Stomach (tissue), 4 donors: ENCODE results near the gene SFXN4.

Experiments used
- CTCF ChIP-seq, 7 experiments: fragments of 450-650 bp in 4 of 7; fragments of 200-600 bp in 3 of 7; sonication (generic) in 3 of 7; IDR thresholded peaks; one replicate each; pipeline ENCODE4 v1.5.1; 2016 to 2019; ENCODE audit warnings: antibody characterized with exemption in 7 of 7, control low read depth in 2 of 7, mild to moderate bottlenecking in 1 of 7
- POLR2A ChIP-seq, 4 donors: fragments of 450-650 bp; IDR thresholded peaks; one replicate each; pipeline ENCODE4 v1.6.1; 2016; ENCODE audit warnings: antibody characterized with exemption in 4 of 4, control low read depth in 2 of 4, mild to moderate bottlenecking in 1 of 4, moderate library complexity in 1 of 4
- POLR2AphosphoS5 ChIP-seq, 3 donors: sonication (generic); formaldehyde crosslinking; IDR thresholded peaks; one replicate each; pipeline ENCODE4 v1.6.1; 2016; ENCODE audit warnings: antibody characterized with exemption in 3 of 3

- TF ChIP-seq CTCF (IDR thresholded peaks at IDR 0.05) (peak in 2 of 7 experiments; percentile 13 to 24), POLR2A (IDR thresholded peaks at IDR 0.05) (no peak), POLR2AphosphoS5 (IDR thresholded peaks at IDR 0.05) (no peak)
Observed at GRCh38 chr10:119198438-119198837, 32.9 kb upstream of the SFXN4 start.
